Activated T-cell treated with anti-CD3 and anti-CD28 coated beads, Interleukin-2, amount 50 U/mL, for 72 hours (primary cell): ENCODE measurements around the gene UCP2. TPM values are rescaled to one million over a fixed set of nuclear protein-coding genes. Genes with fewer than 3 reads are reported as not detected.

Source experiments
- ATAC-seq, 2 donors: fragments of 150-1000 bp; cut with Tn5 transposase; replicated peaks in 1 of 2; 2 replicates each; pipeline ENCODE4 v1.10.0; 2021; ENCODE audit warnings: moderate library complexity in 2 of 2, mild to moderate bottlenecking in 1 of 2
- DNase-seq, 2 donors: peaks; one replicate each; pipeline ENCODE4 v3.0.0; 2021 to 2022; ENCODE audit warnings: mixed read lengths in 1 of 2
- H3K27ac Mint-ChIP-seq: one replicate; pipeline ENCODE4 v1.8.0; 2022; ENCODE audit warnings: mild to moderate bottlenecking, moderate library complexity, mixed read lengths
- H3K27me3 Mint-ChIP-seq: one replicate; pipeline ENCODE4 v1.8.0; 2022; ENCODE audit warnings: low read depth, mixed read lengths
- H3K36me3 Mint-ChIP-seq, 2 donors: one replicate each; pipeline ENCODE4 v1.8.0; 2022; ENCODE audit warnings: mixed read lengths in 2 of 2, mild to moderate bottlenecking in 1 of 2; ENCODE audit not compliant: insufficient read depth in 2 of 2
- H3K4me1 Mint-ChIP-seq: one replicate; pipeline ENCODE4 v1.8.0; 2022; ENCODE audit warnings: low read depth, mixed read lengths
- H3K4me3 Mint-ChIP-seq, 2 donors: one replicate each; pipeline ENCODE4 v1.8.0; 2022; ENCODE audit warnings: mild to moderate bottlenecking in 2 of 2, mixed read lengths in 2 of 2, moderate library complexity in 2 of 2
- H3K9me3 Mint-ChIP-seq, 2 donors: one replicate each; pipeline ENCODE4 v1.8.0; 2022; ENCODE audit warnings: mixed read lengths in 2 of 2
- total RNA-seq, 2 donors: library from RNA; stranded (reverse); gene quantifications; one replicate each; pipeline ENCODE4 v1.2.3, GENCODE V29; 2022

UCP2 gene
- total RNA-seq, 2 donors from 2014 or later: 152 to 198 TPM

DNA sequence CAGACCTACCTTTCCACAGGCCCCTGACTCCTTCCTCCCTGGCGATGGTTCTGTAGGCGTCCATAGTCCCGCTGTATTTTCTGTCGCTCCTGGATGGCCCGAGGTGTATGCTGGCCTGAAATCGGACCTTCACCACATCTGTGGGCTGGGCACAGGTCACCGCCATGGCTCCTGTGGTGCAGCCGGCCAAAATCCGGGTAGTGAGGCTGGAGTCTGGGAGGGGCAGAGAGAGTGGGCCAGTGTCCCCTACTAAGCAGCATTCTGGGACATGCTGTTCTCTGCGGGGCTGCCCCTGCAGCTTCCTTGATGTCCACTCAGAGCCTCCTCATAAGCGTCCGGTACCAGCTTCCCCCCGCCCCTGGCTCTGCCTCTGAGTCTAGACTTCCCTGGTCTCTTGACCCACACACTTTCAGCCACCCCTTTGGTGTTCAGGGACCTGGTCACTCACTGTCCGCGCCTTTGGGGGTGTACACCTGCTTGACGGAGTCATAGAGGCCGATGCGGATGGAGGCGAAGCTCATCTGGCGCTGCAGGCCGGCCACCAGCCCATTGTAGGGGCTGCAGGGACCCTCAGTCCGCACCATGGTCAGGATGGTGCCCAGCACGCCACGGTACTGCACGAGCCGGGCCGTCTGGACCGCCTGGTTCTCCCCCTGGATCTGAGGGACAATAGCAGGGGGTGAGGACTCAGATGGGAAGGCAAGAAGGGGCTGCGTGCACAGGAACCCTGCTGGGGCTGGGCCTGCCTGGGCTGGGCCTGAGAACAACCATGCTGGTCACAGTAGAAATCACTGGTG is 23.3 kb upstream of the UCP2 start:
- peaks cover 80% of the 10 kb centered on the region for H3K4me1 Mint-ChIP-seq
- no peak for ATAC-seq
- no peaks in the 10 kb centered on the region for H3K27me3 Mint-ChIP-seq
- no peak for DNase-seq
- peaks cover 0 to 2% of the 10 kb centered on the region in 2 donors for H3K36me3 Mint-ChIP-seq
- no peak overlapping the region for H3K27ac Mint-ChIP-seq
- no peaks in the 10 kb centered on the region for H3K9me3 Mint-ChIP-seq
- peak overlapping the region; percentile 19 to 74 for H3K4me3 Mint-ChIP-seq

- H3K27ac Mint-ChIP-seq: peak overlapping the region; percentile 48
- peaks cover 80% of the 10 kb centered on the region for H3K4me1 Mint-ChIP-seq
- peak overlapping the region; percentile 74 to 83 for H3K4me3 Mint-ChIP-seq
- H3K27me3 Mint-ChIP-seq: no peaks in the 10 kb centered on the region
- ATAC-seq (peak; percentile 99 to 100), DNase-seq (peak; percentile 86 to 90)
- H3K9me3 Mint-ChIP-seq: no peaks in the 10 kb centered on the region
- peaks cover 0 to 2% of the 10 kb centered on the region in 2 donors for H3K36me3 Mint-ChIP-seq
These were observed 22.3 kb upstream of the UCP2 start for GRCh38 chr11:74004759-74005615.

GRCh38 chr11:74004046-74004695 is 21.5 kb upstream of the UCP2 start:
- DNase-seq: no peak
- peak overlapping the region in 1 of 2 donors; percentile 74 for H3K4me3 Mint-ChIP-seq
- no peaks in the 10 kb centered on the region for H3K27me3 Mint-ChIP-seq
- H3K36me3 Mint-ChIP-seq: peaks cover 0 to 2% of the 10 kb centered on the region in 2 donors
- ATAC-seq: no peak
- H3K27ac Mint-ChIP-seq: no peak overlapping the region
- H3K4me1 Mint-ChIP-seq: peaks cover 80% of the 10 kb centered on the region
- no peaks in the 10 kb centered on the region for H3K9me3 Mint-ChIP-seq

GRCh38 chr11:74002832-74003231 is 20.2 kb upstream of the UCP2 start:
- peaks cover 73% of the 10 kb centered on the region for H3K4me1 Mint-ChIP-seq
- H3K36me3 Mint-ChIP-seq: peaks cover 0 to 2% of the 10 kb centered on the region in 2 donors
- H3K27me3 Mint-ChIP-seq: no peaks in the 10 kb centered on the region
- H3K9me3 Mint-ChIP-seq: no peaks in the 10 kb centered on the region
- DNase-seq (no peak), ATAC-seq (no peak)
- H3K4me3 Mint-ChIP-seq: no peak overlapping the region
- no peak overlapping the region for H3K27ac Mint-ChIP-seq

- H3K4me1 Mint-ChIP-seq: peaks cover 76% of the 10 kb centered on the region
- H3K9me3 Mint-ChIP-seq: no peaks in the 10 kb centered on the region
- H3K4me3 Mint-ChIP-seq: no peak overlapping the region
- no peak overlapping the region for H3K27ac Mint-ChIP-seq
- DNase-seq: no peak
- ATAC-seq: no peak
- H3K36me3 Mint-ChIP-seq: peaks cover 0 to 2% of the 10 kb centered on the region in 2 donors
- H3K27me3 Mint-ChIP-seq: no peaks in the 10 kb centered on the region
These were observed 19.2 kb upstream of the UCP2 start for GRCh38 chr11:74001822-74002286.

DNA sequence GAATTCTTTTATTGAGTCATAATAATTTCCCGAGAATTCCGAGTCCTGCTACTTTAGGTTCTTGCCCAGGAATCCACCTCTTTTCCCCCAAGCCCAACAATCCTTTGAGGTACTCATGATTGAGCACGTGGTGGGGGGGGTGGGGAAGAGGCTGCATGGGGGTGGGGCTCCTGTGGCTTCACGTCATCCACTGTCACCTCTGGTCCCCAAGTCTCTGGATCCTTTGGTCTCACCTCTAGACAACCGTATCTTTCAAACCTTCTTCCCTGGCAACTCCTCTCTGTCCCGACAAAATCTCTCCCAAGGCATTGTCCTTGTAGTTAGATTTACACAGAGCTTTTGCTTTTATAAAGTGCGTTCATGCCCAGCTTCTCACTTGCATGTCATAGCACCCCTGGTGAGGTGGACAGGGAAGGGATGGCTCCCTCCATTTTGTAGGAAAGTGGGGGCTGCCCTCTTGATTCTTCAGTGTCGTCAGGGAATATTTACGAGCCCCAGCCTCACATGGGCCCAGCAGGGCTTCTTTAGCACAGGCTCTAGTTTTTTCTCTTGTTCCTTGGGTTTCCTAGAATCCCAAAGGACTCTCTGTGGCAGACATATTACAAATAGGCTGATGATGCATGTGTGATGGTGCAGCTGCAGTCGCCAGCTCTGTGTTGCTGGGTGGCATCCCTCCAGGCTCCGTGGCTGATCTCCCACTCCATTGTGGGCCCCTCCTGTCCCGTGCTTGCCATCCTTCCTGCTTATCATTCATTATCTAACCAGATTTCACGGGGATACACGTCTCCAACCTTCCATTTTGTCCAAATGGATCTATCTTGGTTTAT is 17.9 kb upstream of the UCP2 start:
- H3K9me3 Mint-ChIP-seq: no peaks in the 10 kb centered on the region
- ATAC-seq (no peak), DNase-seq (no peak)
- peaks cover 76% of the 10 kb centered on the region for H3K4me1 Mint-ChIP-seq
- no peaks in the 10 kb centered on the region for H3K27me3 Mint-ChIP-seq
- peak overlapping the region; percentile 56 for H3K27ac Mint-ChIP-seq
- H3K36me3 Mint-ChIP-seq: peaks cover 0 to 2% of the 10 kb centered on the region in 2 donors
- no peak overlapping the region for H3K4me3 Mint-ChIP-seq

DNA sequence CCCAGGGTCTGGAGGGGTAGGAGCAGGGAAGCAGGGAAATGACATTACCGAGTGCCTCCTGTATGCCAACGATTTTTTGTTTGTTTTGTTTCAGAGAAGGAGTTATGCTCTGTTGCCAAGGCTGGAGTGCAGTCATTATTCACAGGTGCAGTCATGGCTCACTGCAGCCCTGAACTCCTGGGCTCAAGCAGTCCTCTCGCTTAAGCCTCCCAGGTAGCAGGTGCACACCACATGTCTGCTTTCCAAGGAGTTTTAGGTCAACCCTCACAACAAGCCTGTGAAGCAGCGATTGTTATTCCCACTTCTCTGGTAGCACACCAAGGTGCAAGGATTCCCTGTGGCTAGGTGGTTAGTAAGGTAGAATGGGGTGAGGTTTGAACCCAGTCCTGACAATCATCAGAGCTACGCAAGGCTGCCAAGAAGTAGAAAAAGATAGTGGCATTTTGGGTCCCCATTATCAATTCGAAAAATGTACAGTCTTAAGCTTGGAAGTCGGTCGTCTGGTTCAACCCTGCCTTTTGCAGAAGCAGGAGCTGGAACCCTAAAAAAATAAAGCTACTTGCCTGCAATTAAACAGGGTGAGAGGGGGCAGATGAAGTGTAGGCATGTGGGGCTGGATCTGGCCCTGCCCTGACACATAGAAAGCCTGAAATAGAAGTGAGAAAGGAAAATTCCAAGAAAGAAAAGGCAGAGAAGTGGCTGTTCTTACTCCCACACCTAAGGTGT is 17.1 kb upstream of the UCP2 start:
- H3K36me3 Mint-ChIP-seq: peaks cover 0 to 2% of the 10 kb centered on the region in 2 donors
- H3K27ac Mint-ChIP-seq: peak overlapping the region; percentile 56
- DNase-seq (no peak), ATAC-seq (no peak)
- H3K4me1 Mint-ChIP-seq: peaks cover 76% of the 10 kb centered on the region
- H3K9me3 Mint-ChIP-seq: no peaks in the 10 kb centered on the region
- no peaks in the 10 kb centered on the region for H3K27me3 Mint-ChIP-seq
- H3K4me3 Mint-ChIP-seq: peak overlapping the region in 1 of 2 donors; percentile 50

DNA sequence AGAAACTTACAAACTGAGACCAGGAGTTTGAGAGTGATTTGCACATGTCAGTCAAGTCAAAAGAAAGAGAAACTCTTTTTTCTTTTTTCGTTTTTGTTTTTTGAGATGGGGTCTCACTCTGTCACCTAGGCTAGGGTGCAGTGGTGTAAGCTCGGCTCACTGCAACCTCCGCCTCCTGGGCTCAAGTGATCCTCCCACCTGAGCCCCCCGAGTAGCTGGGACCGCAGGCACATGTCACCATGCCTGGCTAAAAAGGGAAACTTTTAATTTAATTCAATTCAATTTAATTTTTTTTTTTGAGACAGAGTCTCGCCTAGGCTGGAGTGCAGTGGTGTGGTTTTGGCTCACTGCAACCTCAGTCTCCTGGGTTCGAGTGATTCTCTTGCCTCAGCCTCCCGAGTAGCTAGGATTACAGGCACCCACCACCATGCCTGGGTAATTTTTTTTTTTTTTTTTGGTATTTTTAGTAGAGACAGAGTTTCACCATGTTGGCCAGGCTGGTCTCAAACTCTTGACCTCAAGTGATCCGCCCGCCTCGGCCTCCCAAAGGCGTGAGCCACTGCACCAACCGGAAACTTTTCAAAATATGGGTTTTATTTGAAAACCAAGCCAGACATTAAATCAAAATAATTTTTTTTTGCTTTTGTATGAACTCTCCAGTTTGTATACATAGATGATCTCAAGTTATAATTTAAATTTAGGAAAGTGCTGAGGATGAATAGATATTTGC is 16.4 kb upstream of the UCP2 start:
- Mint-ChIP-seq H3K27me3 (no peaks in the 10 kb centered on the region), H3K27ac (peak overlapping the region; percentile 56), H3K4me1 (peaks cover 76% of the 10 kb centered on the region), H3K9me3 (no peaks in the 10 kb centered on the region), H3K4me3 (peak overlapping the region in 1 of 2 donors; percentile 50), H3K36me3 (peaks cover 0 to 2% of the 10 kb centered on the region in 2 donors)
- DNase-seq (no peak), ATAC-seq (no peak)

- no peaks in the 10 kb centered on the region for H3K9me3 Mint-ChIP-seq
These were observed 14.6 kb upstream of the UCP2 start for GRCh38 chr11:73997120-73997770.

GRCh38 chr11:73996161-73996747 is 13.6 kb upstream of the UCP2 start:
- no peak for DNase-seq
- no peaks in the 10 kb centered on the region for H3K9me3 Mint-ChIP-seq
- H3K4me3 Mint-ChIP-seq: peak overlapping the region; percentile 75 to 93
- H3K27ac Mint-ChIP-seq: peak overlapping the region; percentile 99
- H3K27me3 Mint-ChIP-seq: no peaks in the 10 kb centered on the region
- H3K36me3 Mint-ChIP-seq: no peaks in the 10 kb centered on the region
- ATAC-seq: peak in 1 of 2 donors; percentile 3
- peaks cover 79% of the 10 kb centered on the region for H3K4me1 Mint-ChIP-seq

More at GRCh38 chr11:73997120-73997770, 14.6 kb upstream of the UCP2 start:
- peak overlapping the region; percentile 20 to 58 for H3K4me3 Mint-ChIP-seq
- ATAC-seq (no peak), DNase-seq (no peak)
- H3K4me1 Mint-ChIP-seq: peaks cover 79% of the 10 kb centered on the region
- no peaks in the 10 kb centered on the region for H3K27me3 Mint-ChIP-seq
- H3K36me3 Mint-ChIP-seq: no peaks in the 10 kb centered on the region
- H3K27ac Mint-ChIP-seq: no peak overlapping the region
